GM23338 (cell line): ENCODE results near the gene DNAJC12. TPM values are rescaled to one million over a fixed set of nuclear protein-coding genes. Genes with fewer than 3 reads are reported as not detected.
A peak's percentile ranks its signal among the peaks of the same experiment; 100 is the strongest.

Source experiments
- ATAC-seq: fragments of 200-7000 bp; cut with Tn5 transposase; 3 replicates; pipeline ENCODE4 v1.9.1; 2020
- DNase-seq: peaks from one replicate; pipeline ENCODE4 v3.0.0-alpha.2; 2015; ENCODE audit warnings: low spot score
- H2AFZ ChIP-seq: fragments of 200-600 bp; sonication (generic); 2 replicates; pipeline ENCODE4 v1.8.0; 2016; ENCODE audit warnings: antibody characterized with exemption, mild to moderate bottlenecking, moderate library complexity
- H3F3A ChIP-seq: fragments of 200-600 bp; sonication (generic); replicated peaks from 2 replicates; pipeline ENCODE4 v1.8.0; 2017; ENCODE audit warnings: antibody characterized with exemption, mixed run types, low read depth
- H3K27ac ChIP-seq: fragments of 200-600 bp; sonication (generic); 2 replicates; pipeline ENCODE4 v1.6.1; 2016; ENCODE audit warnings: low read depth
- H3K27me3 ChIP-seq: fragments of 200-600 bp; sonication (generic); 2 replicates; pipeline ENCODE4 v1.8.0; 2016; ENCODE audit warnings: mild to moderate bottlenecking, mixed run types, moderate library complexity; ENCODE audit not compliant: insufficient read depth
- H3K36me3 ChIP-seq: fragments of 200-600 bp; sonication (generic); 2 replicates; pipeline ENCODE4 v1.8.0; 2016; ENCODE audit warnings: mild to moderate bottlenecking; ENCODE audit not compliant: insufficient read depth
- H3K4me1 ChIP-seq: fragments of 200-600 bp; sonication (generic); 2 replicates; pipeline ENCODE4 v1.8.0; 2016; ENCODE audit warnings: mild to moderate bottlenecking, moderate library complexity; ENCODE audit not compliant: insufficient read depth
- H3K4me2 ChIP-seq: fragments of 200-600 bp; sonication (generic); 2 replicates; pipeline ENCODE4 v1.7.1; 2017; ENCODE audit warnings: mixed run types
- H3K4me3 ChIP-seq: fragments of 200-600 bp; sonication (generic); 2 replicates; pipeline ENCODE4 v1.6.1; 2016; ENCODE audit warnings: mixed run types
- H3K79me2 ChIP-seq: fragments of 200-600 bp; sonication (generic); replicated peaks from 2 replicates; pipeline ENCODE4 v1.8.0; 2017; ENCODE audit warnings: mild to moderate bottlenecking; ENCODE audit not compliant: insufficient read depth
- H3K9me2 ChIP-seq: fragments of 200-600 bp; sonication (generic); 2 replicates; pipeline ENCODE4 v1.8.0; 2017; ENCODE audit not compliant: insufficient read depth
- H4K20me1 ChIP-seq: fragments of 200-600 bp; sonication (generic); replicated peaks from 2 replicates; pipeline ENCODE4 v1.8.0; 2017; ENCODE audit warnings: mild to moderate bottlenecking; ENCODE audit not compliant: insufficient read depth
- H3K27ac Mint-ChIP-seq: 2 replicates; pipeline ENCODE4 v1.8.0; 2020; ENCODE audit warnings: inconsistent platforms, mild to moderate bottlenecking, moderate library complexity, mixed read lengths
- H3K27me3 Mint-ChIP-seq: 3 replicates; pipeline ENCODE4 v1.8.0; 2022; ENCODE audit warnings: low read depth, mild to moderate bottlenecking, moderate library complexity, mixed read lengths, inconsistent platforms; ENCODE audit not compliant: insufficient read depth, poor library complexity
- H3K36me3 Mint-ChIP-seq: 3 replicates; pipeline ENCODE4 v1.8.0; 2021; ENCODE audit warnings: low read depth, mild to moderate bottlenecking, inconsistent platforms, moderate library complexity, mixed read lengths
- H3K4me1 Mint-ChIP-seq: 3 replicates; pipeline ENCODE4 v1.8.0; 2020; ENCODE audit warnings: mild to moderate bottlenecking, inconsistent platforms, mixed read lengths
- H3K4me3 Mint-ChIP-seq: 3 replicates; pipeline ENCODE4 v1.8.0; 2021; ENCODE audit warnings: moderate library complexity, mild to moderate bottlenecking, inconsistent platforms, mixed read lengths
- H3K9me3 Mint-ChIP-seq: 3 replicates; pipeline ENCODE4 v1.8.0; 2020; ENCODE audit warnings: moderate library complexity, mild to moderate bottlenecking, inconsistent platforms, mixed read lengths
- ETS1 ChIP-seq: IDR thresholded peaks from 2 replicates; pipeline ENCODE4 v1.6.1; 2016; ENCODE audit warnings: antibody characterized with exemption
- POLR2AphosphoS5 ChIP-seq: IDR thresholded peaks from 2 replicates; pipeline ENCODE4 v1.6.1; 2016; ENCODE audit warnings: antibody characterized with exemption, low read depth
- ZNF331 ChIP-seq: fragments of 250-450 bp; sonication (Bioruptor Pico); IDR thresholded peaks from 2 replicates; pipeline ENCODE4 v1.5.0; 2020; ENCODE audit warnings: low read depth, mild to moderate bottlenecking, moderate library complexity
- ZNF462 ChIP-seq: fragments of 250-450 bp; sonication (Bioruptor Pico); IDR thresholded peaks from 2 replicates; pipeline ENCODE4 v1.5.0; 2020; ENCODE audit warnings: mild to moderate bottlenecking, moderate library complexity
- polyA plus RNA-seq: library from polyadenylated mRNA; unstranded; fragments of >200 nt; fragmentation: Nextera tagmentation; extraction: Ambion mirVana; gene quantifications from 2 replicates; pipeline ENCODE4 v1.2.1, GENCODE V29; 2016
- total RNA-seq: library from RNA; depleted of rRNA; stranded (reverse); fragments of >200 nt; shearing (Covaris generic); gene quantifications from 2 replicates; pipeline ENCODE4 v1.2.3, GENCODE V29; 2014
- TF ChIP-seq, protein P1 (sequence below), 2 experiments: fragments of 200-600 bp in 1 of 2; sonication (generic) in 1 of 2; conservative IDR thresholded peaks; 2 replicates each; pipeline versions ENCODE4 v1.5.1 to v1.6.1; 2016 to 2017; ENCODE audit warnings: antibody characterized with exemption in 2 of 2, low read depth in 2 of 2, mild to moderate bottlenecking in 2 of 2, moderate library complexity in 1 of 2

Gene DNAJC12
- total and polyA plus RNA-seq, 2 experiments from 2014 or later: 2.2 to 4.5 TPM

DNA sequence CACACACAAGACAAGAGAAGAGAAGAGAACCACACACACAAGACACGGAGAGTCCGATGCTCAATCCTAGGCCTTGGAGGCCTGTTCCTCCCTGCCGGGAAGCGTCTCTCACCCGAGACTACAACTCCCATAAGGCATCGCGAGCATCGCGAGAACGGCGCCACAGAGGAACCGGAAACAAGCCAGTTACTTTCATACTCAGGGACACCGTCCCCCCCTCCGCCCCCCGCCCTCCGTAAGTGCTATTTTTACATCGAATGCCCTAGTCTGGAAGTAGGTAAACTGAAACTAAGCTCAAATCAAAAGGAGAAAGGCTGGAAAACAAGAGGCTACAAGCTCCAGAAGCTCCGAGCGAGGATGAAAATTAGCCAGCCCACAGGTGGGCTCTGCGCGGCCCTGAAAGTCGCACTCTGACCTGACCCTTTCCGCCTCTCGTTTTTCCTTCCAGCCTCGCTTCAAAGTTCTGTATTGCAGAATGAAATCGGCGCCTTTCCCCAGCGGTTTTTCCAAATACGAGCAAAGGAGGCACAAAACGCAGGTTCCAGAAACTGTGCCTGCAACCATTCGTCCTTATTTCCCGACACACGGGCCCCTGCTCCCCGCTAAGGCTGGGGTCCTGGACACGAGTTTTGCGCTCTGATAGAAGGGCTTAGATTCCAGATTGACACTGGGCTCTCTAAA is 11.5 kb upstream of the DNAJC12 start:
- H3K27me3 Mint-ChIP-seq: peaks cover 3% of the 10 kb centered on the region

More for the DNA sequence above, 11.5 kb upstream of the DNAJC12 start:
- Histone ChIP-seq H3F3A (0 out of 2 replicates have a peak, but pooled peaks cover 3% of the 10 kb centered on the region), H3K36me3 (no peaks in the 10 kb centered on the region), H3K4me3 (peak overlapping the region; percentile 53), H2AFZ (peak overlapping the region; percentile 50), H3K79me2 (no peaks in the 10 kb centered on the region), H4K20me1 (no peaks in the 10 kb centered on the region), H3K27ac (peak overlapping the region; percentile 43), H3K4me1 (peaks cover 9% of the 10 kb centered on the region; the same call in 1 of the 2 replicates), H3K4me2 (peak overlapping the region; percentile 86), H3K9me2 (no peaks in the 10 kb centered on the region), H3K27me3 (no peaks in the 10 kb centered on the region)
- Mint-ChIP-seq H3K9me3 (no peaks in the 10 kb centered on the region; the same call in 2 of the 3 replicates), H3K4me1 (no peaks in the 10 kb centered on the region), H3K36me3 (no peaks in the 10 kb centered on the region), H3K27ac (peak overlapping the region; percentile 98), H3K4me3 (peak overlapping the region; percentile 94)
- ATAC-seq (peak; percentile 99), DNase-seq (peak; percentile 97)
- TF ChIP-seq ETS1 (peak; percentile 96), POLR2AphosphoS5 (peak; percentile 86), ZNF331 (no peak), ZNF462 (CRISPR knock-in tag) (no peak)
- TF ChIP-seq, protein P1, sequence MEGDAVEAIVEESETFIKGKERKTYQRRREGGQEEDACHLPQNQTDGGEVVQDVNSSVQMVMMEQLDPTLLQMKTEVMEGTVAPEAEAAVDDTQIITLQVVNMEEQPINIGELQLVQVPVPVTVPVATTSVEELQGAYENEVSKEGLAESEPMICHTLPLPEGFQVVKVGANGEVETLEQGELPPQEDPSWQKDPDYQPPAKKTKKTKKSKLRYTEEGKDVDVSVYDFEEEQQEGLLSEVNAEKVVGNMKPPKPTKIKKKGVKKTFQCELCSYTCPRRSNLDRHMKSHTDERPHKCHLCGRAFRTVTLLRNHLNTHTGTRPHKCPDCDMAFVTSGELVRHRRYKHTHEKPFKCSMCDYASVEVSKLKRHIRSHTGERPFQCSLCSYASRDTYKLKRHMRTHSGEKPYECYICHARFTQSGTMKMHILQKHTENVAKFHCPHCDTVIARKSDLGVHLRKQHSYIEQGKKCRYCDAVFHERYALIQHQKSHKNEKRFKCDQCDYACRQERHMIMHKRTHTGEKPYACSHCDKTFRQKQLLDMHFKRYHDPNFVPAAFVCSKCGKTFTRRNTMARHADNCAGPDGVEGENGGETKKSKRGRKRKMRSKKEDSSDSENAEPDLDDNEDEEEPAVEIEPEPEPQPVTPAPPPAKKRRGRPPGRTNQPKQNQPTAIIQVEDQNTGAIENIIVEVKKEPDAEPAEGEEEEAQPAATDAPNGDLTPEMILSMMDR (conservative IDR thresholded peaks at IDR 0.05; ENCODE audit: low read depth in 2 of 2): no peak
